NCI-H1092 (cell line): Measurements from ENCODE around the gene SEC22C.

ENCODE experiments used
- DNase-seq: peaks from one replicate; lab custom pipeline; 2025; lab: John Stamatoyannopoulos, UW

The SEC22C gene

DNA sequence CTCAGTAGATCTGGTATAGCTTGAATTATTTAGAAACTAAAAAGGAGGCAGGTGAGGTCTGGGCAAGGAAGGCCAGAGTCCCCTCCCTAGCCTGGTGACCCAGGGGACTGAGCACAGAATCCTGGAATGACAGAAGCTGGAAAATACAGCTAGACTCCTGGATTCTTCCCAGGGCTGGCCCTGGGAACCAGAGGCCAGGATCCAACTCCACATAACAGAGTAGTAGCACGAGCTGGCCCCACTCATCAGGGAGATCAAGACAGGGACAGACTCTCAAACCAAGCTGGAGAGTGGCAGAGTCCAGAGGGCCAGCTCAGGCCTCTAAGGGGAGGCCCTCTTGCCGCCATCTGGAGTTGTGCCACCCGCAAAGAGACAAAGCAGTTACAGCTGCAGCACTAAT, 68.6 kb downstream of the SEC22C start:
- DNase-seq: no peak

DNA sequence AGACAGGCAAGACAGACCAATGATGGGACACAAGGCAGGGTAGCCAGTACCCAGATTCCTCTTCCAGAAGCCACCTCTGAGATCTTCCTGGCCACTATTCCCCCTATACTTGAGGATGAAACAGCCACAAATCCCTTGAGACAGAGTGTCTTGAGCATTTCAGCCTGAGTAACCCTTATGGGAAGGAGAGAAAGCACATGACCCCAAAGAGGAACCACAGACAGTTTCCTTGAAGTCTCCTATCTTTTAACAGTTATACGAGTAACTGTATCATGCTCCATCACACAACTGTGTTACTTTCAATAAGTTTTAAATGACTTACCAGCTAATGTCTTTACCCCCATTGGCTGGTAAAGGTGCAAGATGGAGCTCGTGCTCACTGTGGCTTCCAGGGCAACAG, 70.0 kb downstream of the SEC22C start:
- DNase-seq: no peak

- no peak for DNase-seq
Observed at GRCh38 chr3:42511201-42511600, 70.6 kb downstream of the SEC22C start.

DNA sequence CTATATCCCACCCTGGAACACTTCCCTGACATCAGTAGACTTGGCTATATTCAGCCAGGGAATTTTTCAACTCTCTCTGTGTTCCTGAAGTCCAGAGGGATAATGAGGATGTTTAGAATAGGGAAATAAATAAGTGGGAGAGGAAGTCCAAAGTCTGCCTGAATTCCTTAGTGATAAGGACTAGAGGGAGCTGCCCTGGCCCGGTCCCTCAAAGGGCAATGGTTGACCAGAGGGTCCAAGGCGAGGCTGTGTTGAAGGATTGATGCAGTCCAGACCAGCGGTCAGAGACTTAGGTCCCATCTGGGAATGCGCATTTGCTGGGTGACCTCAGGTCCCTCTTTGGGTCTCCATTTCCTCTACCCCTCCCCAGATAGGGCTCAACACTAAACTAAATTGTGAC, 71.4 kb downstream of the SEC22C start:
- DNase-seq: no peak

- no peak for DNase-seq
Observed at GRCh38 chr3:42509111-42509510, 72.7 kb downstream of the SEC22C start.

GRCh38 chr3:42508562-42508961, 73.2 kb downstream of the SEC22C start:
- DNase-seq: no peak

GRCh38 chr3:42507761-42508335, 73.9 kb downstream of the SEC22C start:
- DNase-seq: no peak

GRCh38 chr3:42507252-42507651, 74.5 kb downstream of the SEC22C start:
- DNase-seq: no peak

- no peak for DNase-seq
Observed at GRCh38 chr3:42505849-42506410, 75.8 kb downstream of the SEC22C start.

- no peak for DNase-seq
Observed at GRCh38 chr3:42505128-42505848, 76.5 kb downstream of the SEC22C start.

DNA sequence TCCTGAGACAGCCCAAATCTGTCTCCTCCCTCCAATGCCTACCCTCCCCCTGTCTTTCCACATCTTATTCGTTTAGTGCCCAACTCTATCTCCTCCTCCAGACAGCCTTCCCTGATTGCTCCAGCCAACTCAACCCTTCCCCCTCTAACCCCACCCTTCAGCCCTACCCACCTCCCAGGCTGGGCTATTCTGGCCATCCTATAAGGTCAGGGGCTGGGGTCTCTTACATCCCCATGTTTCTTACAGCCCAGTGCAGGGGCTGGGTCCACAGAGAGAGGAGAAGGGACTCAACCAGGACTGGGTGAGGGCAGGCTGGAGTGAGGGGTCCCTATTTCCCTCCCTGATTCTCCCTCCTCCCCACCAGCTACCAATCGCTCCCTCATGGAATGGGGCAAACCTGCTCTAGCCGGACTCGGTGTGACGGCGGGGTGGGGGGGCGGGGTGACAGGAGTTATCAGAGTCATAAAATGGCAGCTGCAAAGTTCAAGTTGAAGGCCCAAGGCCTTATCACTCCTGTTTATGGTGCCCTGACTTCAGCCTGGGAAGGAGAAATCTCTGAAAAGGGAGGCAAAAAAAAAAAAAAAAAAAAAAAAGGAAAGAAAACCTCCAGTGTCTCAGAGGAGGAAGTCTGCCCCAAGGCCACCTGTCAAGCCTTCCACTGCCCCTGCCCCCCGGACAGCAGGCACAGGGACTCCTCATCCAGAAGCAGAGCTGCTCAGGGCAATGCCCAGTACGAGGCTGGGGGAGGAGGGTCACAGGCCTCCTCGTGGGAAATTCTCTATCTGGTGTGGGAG, 77.2 kb downstream of the SEC22C start:
- no peak for DNase-seq

DNA sequence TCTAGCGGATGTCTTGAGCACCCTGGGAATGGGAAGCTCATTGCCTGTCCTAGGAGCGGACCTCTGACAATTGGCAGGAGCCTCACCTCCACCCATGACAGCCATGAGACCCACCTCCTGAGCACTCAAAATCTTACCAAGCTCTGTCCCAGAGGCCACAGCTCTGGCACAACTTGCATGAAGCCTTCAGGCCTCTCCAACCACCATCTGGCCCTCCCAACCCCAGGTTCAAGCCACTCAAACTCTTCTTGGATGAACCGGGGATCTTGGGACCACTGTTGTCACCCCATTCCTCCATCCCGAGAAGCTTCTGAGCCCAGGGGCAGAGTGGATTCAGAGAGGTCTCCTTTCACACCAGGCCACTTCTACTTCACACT, 77.8 kb downstream of the SEC22C start:
- no peak for DNase-seq

GRCh38 chr3:42503251-42503924, 78.4 kb downstream of the SEC22C start:
- DNase-seq: no peak

GRCh38 chr3:42502429-42503250, 79.1 kb downstream of the SEC22C start, which contains the start of gene VIPR1:
Gene VIPR1 (plus strand): TSS chr3:42502643. CDS start chr3:42502736, 93 bp downstream.
- peak; percentile 22 for DNase-seq

GRCh38 chr3:42501681-42502428, 79.9 kb downstream of the SEC22C start:
- peak; percentile 1 for DNase-seq

- DNase-seq: no peak
Observed at GRCh38 chr3:42501321-42501680, 80.5 kb downstream of the SEC22C start.

DNA sequence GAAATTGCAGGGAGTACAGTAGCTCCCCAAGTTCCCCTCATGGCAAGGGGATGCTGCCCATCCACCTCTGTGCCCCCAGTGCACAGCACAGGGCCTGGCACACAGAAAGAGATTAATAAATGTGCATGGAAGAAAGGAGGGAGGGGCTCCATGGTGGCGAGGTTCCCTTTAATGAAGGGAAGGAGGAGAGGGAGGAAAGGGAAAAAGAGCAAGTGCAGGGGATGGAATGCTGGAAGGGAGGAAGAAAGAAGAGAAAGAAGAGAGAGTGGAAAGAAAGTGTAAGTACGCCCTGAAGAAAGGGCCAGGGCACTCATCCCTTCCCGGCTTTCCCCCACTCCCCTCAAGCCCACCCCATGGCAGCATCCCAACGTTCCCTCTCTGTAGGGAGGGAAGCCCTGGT, 80.9 kb downstream of the SEC22C start:
- no peak for DNase-seq

- DNase-seq: no peak
Observed at GRCh38 chr3:42500091-42500490, 81.7 kb downstream of the SEC22C start.

GRCh38 chr3:42499478-42499871, 82.3 kb downstream of the SEC22C start:
- DNase-seq: no peak

GRCh38 chr3:42498791-42499477, 82.8 kb downstream of the SEC22C start:
- DNase-seq: no peak
